Fibroblast of mammary gland (primary cell): ENCODE measurements around the gene SFTA2.

ENCODE experiments used
- DNase-seq: peaks from one replicate; pipeline ENCODE4 v3.0.0-alpha.2; 2010; ENCODE audit warnings: low read depth
- H3K4me3 ChIP-seq: 2 replicates; pipeline ENCODE4 v1.5.1; 2011; ENCODE audit warnings: low read depth, mild to moderate bottlenecking, low read length, moderate library complexity; ENCODE audit not compliant: control insufficient read depth
- CTCF ChIP-seq: conservative IDR thresholded peaks from 2 replicates; pipeline ENCODE4 v1.5.1; 2011; ENCODE audit warnings: low read depth, low read length, inconsistent platforms; ENCODE audit not compliant: control insufficient read depth, insufficient read depth

Gene SFTA2

DNA sequence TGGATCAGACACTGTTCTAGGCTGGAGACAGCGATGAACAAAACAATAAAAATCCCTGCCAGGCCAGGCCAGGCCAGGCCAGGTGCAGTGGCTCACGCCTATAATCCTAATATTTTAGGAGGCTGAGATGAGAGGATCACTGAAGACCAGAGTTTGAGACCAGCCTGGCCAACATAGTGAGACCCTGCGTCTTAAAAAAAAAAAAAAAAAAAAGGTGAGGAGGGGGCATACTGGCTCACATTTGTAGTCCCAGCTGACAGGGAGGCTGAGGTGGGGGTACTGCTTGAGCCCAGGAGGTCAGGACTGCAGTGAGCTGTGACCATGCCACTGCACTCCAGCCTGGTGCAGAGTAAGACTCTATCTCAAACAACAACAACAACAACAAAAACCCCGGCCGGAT, 13.3 kb upstream of the SFTA2 start:
- TF ChIP-seq CTCF = no peak
- H3K4me3 ChIP-seq = no peak overlapping the region
- no peak for DNase-seq

DNA sequence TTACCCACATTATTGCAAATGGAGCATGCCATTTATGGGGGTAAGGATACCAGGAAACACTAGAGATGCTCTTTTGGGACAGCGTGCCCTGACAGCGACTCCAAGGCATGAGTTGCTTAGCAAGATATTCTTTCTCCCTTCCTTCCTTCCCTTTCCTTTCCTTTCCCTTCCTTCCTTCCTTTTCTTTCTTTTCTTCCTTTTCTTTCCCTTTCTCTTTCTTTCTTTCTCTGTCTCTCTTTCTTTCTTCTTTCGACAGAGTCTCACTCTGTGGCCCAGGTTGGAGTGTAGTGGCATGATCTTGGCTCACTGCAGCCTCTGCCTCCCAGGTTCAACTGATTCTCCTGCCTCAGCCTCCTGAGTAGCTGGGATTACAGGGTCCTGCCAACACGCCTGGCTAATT, 12.1 kb upstream of the SFTA2 start:
- H3K4me3 ChIP-seq = no peak overlapping the region
- DNase-seq = no peak
- TF ChIP-seq CTCF = no peak

DNA sequence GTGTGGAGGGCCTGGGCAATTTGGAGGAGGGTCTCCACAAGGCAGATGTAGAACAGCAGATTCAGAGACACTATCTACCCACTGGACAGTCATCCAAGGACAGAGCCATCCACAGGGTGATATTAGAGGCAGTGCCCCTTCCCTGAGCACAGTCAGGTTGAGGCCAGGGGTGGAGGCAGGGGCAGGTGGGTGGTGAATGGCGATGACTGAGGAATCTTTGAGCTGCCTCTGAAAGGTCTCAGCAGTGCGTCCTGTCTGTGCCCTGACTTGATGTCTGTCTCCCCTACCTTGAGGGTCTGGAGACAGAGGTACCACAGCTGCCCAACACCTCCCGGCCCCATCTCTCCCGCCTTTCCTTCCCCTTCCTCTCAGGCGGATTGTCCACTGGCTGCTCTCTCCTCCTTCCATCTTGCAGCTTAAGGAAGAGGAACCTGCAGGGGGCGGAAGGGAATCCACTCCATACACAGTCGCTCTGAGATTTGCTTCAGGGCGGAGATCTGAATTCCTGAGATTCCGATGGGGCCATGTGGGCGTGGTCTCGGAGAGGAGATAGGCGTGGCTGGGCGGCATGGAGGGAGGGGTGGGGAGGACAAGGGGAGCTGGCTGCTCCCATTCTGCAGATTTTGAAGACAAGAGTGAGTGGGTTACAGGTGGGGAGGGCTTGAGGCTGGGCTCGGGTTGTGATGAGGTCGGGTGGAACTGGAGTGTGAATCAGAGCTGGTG, 10.5 kb upstream of the SFTA2 start:
- peak; percentile 70 for DNase-seq
- no peak overlapping the region for H3K4me3 ChIP-seq
- TF ChIP-seq CTCF = peak; percentile 61

- no peak for DNase-seq
- TF ChIP-seq CTCF = no peak
- H3K4me3 ChIP-seq = no peak within 1 kb of the TSS
These were observed 8.5 kb upstream of the SFTA2 start, which contains the start of gene MUCL3 for GRCh38 chr6:30940361-30940986. MUCL3 (plus strand) TSS chr6:30940973; CDS start chr6:30941000, 27 bp downstream.

DNA sequence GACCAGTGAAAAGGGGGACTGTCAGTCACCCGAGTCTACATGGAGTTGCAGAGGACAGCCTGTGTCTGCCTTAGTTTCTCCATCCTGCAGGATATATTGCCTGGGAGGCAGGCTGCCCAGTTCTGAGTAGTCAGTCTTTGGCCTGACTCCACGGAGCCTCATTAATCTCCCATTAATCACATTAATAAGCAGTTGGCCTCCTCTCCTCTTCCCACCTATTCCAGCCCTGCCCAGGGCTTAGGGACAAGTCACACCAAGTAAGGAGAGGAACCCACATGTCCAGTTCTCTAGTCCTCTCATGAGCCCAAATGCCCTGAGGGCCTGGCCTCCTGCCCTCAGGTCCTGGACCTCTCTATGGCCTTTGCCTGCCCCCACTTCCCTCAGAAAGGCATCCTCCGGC, 7.5 kb upstream of the SFTA2 start:
- no peak overlapping the region for H3K4me3 ChIP-seq
- TF ChIP-seq CTCF = no peak
- DNase-seq = peak; percentile 61

DNA sequence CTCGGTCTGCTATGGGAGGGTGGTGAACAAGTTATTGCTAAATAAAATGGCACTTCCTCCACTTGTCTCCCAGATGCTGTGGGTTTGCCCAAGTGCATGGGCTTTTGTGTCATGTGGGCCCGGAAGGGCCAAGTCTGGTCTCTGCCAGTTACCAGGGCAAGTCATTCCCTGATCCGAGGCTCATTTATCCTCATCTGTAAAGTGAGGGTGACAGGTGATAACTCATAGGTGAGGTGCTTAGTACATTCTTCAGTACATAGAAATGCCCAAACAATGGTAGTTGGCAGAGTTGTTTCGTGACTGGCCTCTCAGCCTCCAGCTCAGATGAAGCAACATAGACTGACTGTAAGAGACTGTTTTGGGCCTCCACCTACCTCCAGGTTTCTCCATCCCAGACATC, 6.8 kb upstream of the SFTA2 start:
- no peak for DNase-seq
- H3K4me3 ChIP-seq = no peak overlapping the region
- TF ChIP-seq CTCF = no peak
